ENCODE data around the gene TEN1. TPM values are rescaled to one million over a fixed set of nuclear protein-coding genes. Genes with fewer than 3 reads are reported as not detected.

TEN1 gene
- total RNA-seq (1 to 10 TPM; 3.4 to 8.8 (median 7.0) TPM), polyA plus RNA-seq (10 to 100 TPM; 14.7 to 21.1 (median 19.4) TPM)
- long read RNA-seq, donor 1, transcript TEN1-201 (4 exons, 994 nt) = major isoform, 5 of 5 reads
- long read RNA-seq, donor 1, partial matches to known transcripts = 0 of 5 reads
- long read RNA-seq, donor 1, other reads (novel, unspliced or antisense) = 0 of 5 reads
- long read RNA-seq, donor 2, transcript TEN1-201 (4 exons, 994 nt) = major isoform, 7 of 7 reads
- long read RNA-seq, donor 2, partial matches to known transcripts = 0 of 7 reads
- long read RNA-seq, donor 2, other reads (novel, unspliced or antisense) = 0 of 7 reads

- peaks cover 0 to 4% of the 10 kb centered on the region in 2 donors for H3K36me3 ChIP-seq (ENCODE audit: insufficient read depth in 1 of 2, low read depth in 1 of 2)
- peak within 1 kb of the TSS; percentile 85 for H3K4me3 ChIP-seq
- peaks cover 31% of the 10 kb centered on the region for H3K4me1 ChIP-seq
- DNase-seq = peak; percentile 98 to 99
- ATAC-seq = peak; percentile 95 to 98 (median 96)
- TF ChIP-seq CTCF (IDR thresholded peaks at IDR 0.05) = no peak
- H3K27me3 ChIP-seq (ENCODE audit: insufficient read depth in 3 of 3, low read length in 2 of 3) = no peaks in the 10 kb centered on the region
- H3K9me3 ChIP-seq = no peaks in the 10 kb centered on the region
- intact Hi-C loops (cut with DNase I) = loop anchor here in 1 of 2 donors (5.0 kb wide), 1 partner anchor 37 kb away; the partner anchor contains the start of gene FBF1
- H3K27ac ChIP-seq = peak within 1 kb of the TSS; percentile 94
- 0% methylated on average over 56 to 72 of the region's 72 CpGs for WGBS, 3 donors
Observed at GRCh38 chr17:75978938-75979704, at the start of gene TEN1, which contains the start of gene ACOX1. TEN1 (plus strand) TSS chr17:75979240; CDS start chr17:75986193, 6,953 bp downstream. ACOX1 (minus strand) TSS chr17:75979166; CDS start chr17:75979073, 93 bp downstream.

GRCh38 chr17:75931062-75931461 lies 48.0 kb upstream of the TEN1 start:
- Histone ChIP-seq H3K36me3 (ENCODE audit: insufficient read depth in 1 of 2, low read depth in 1 of 2) (peaks cover 0 to 12% of the 10 kb centered on the region in 2 donors), H3K4me3 (no peak overlapping the region), H3K4me1 (no peaks in the 10 kb centered on the region), H3K9me3 (no peaks in the 10 kb centered on the region), H3K27me3 (ENCODE audit: insufficient read depth in 3 of 3, low read length in 2 of 3) (no peaks in the 10 kb centered on the region), H3K27ac (no peak overlapping the region)
- DNase-seq (no peak), ATAC-seq (no peak)
- WGBS, 3 donors = 89 to 92% (median 91%) methylated on average over 4 of the region's 4 CpGs
- intact Hi-C loops (cut with DNase I) = no loop called here
- no peak for TF ChIP-seq CTCF (IDR thresholded peaks at IDR 0.05)

- peaks cover 0 to 4% of the 10 kb centered on the region in 2 donors for H3K36me3 ChIP-seq (ENCODE audit: insufficient read depth in 1 of 2, low read depth in 1 of 2)
- H3K27ac ChIP-seq = no peak overlapping the region
- H3K4me1 ChIP-seq = no peaks in the 10 kb centered on the region
- H3K27me3 ChIP-seq (ENCODE audit: insufficient read depth in 3 of 3, low read length in 2 of 3) = no peaks in the 10 kb centered on the region
- intact Hi-C loops (cut with DNase I) = no loop called here
- 92 to 96% (median 93%) methylated on average over 5 of the region's 5 CpGs for WGBS, 3 donors
- H3K4me3 ChIP-seq = no peak overlapping the region
- no peak for ATAC-seq
- H3K9me3 ChIP-seq = no peaks in the 10 kb centered on the region
- DNase-seq = no peak
- no peak for TF ChIP-seq CTCF (IDR thresholded peaks at IDR 0.05)
Observed at GRCh38 chr17:75932852-75933251, 46.2 kb upstream of the TEN1 start.

GRCh38 chr17:75933808-75934207 lies 45.2 kb upstream of the TEN1 start:
- no peak overlapping the region for H3K27ac ChIP-seq
- no peaks in the 10 kb centered on the region for H3K27me3 ChIP-seq (ENCODE audit: insufficient read depth in 3 of 3, low read length in 2 of 3)
- H3K4me3 ChIP-seq = no peak overlapping the region
- DNase-seq (no peak), ATAC-seq (no peak)
- H3K4me1 ChIP-seq = no peaks in the 10 kb centered on the region
- H3K9me3 ChIP-seq = no peaks in the 10 kb centered on the region
- H3K36me3 ChIP-seq (ENCODE audit: insufficient read depth in 1 of 2, low read depth in 1 of 2) = peaks cover 0 to 4% of the 10 kb centered on the region in 2 donors
- TF ChIP-seq CTCF (IDR thresholded peaks at IDR 0.05) = no peak
- intact Hi-C loops (cut with DNase I) = no loop called here
- 67 to 81% (median 78%) methylated on average over 4 of the region's 4 CpGs for WGBS, 3 donors

Measured in psoas muscle (tissue), 8 donors.